CD4-positive, alpha-beta T cell treated with Interleukin-15 for 1 hour (primary cell): ENCODE results near the gene ANKRD22.
A peak's percentile ranks its signal among the peaks of the same experiment; 100 is the strongest.

Experiments
- DNase-seq: peaks from one replicate; pipeline ENCODE4 v3.0.0-alpha.2; 2020

The ANKRD22 gene

DNA sequence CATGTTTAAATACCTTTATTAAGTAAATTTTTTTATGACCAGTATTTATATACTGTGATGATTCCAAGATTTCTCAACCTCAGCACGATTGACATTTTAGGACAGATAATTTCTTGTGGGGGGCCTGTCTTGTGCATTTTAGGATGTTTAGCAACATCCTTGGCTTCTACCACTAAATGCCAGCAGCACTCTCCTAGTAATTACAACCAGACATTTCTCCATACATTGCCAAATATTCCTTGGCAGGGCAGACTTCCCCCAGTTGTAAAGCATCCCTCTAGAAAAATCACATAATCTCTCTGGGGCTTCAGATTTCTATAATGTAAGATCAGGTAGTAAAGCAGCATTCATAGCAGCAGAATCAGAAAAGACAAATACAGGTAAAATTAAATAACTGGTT lies 56.9 kb downstream of the ANKRD22 start:
- DNase-seq = no peak

DNA sequence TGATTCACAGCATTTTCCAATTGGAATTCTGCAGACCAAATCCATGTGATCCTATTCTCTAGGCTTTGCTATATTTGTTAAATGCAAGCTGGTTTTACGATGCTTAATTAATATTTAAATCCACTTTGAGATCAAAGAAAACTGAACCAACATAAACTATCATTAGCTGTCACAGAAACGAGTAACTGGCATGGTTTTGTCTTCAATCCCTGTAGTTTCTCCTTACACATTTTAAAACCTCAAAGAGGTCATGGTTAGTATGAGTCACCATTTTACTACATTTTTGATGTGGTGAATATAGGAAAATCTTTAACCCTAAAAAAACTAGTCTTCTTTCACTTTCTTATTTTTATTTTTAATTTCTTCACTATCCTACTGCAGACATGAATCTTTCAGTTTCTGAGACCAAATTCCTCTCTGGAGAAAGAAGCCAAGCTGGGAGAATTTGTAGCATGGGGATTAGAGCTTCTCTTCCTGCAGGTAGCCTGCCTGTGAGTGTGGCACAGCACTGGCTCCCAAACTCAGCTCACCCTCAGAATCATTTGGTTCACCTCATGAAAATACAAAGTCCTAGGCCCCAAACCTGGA lies 57.8 kb downstream of the ANKRD22 start:
- no peak for DNase-seq

DNA sequence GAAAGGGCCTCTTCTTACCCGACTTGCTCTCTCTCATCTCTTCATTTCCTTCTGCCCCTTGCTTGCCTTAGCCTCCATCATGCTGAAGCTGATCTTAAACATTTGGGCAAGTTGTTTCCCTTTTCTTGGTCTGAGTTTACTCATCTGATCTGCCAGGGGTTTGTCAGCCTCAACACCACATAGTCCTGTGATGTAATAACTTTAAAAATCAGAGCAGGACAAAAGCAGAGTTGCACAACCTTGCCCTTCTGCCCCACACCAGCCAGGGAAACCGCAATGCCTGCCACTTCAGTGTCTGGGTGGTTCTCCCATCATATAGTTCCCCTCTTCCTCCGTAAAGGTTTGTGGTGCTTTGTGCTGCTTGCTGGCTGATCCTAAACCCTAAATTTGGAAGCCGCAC lies 59.0 kb downstream of the ANKRD22 start:
- DNase-seq = peak; percentile 71

DNA sequence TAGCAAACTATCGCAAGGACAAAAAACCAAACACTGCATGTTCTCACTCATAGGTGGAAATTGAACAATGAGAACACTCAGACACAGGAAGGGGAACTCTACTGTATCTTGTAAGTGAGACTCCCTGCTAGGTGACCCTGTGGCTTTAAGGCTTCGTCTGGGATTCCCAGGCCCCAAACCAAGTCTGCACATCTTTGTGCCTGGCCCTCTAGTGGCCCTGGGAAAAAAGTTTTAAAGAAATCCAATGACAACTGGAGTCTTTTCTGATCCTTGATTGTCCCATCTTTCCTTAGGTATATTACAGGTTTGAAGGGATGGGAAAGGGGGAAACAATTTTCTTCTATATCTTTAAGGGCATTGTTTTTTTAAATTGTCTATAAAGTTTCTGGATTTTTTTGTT lies 59.7 kb downstream of the ANKRD22 start:
- DNase-seq = peak; percentile 33

DNA sequence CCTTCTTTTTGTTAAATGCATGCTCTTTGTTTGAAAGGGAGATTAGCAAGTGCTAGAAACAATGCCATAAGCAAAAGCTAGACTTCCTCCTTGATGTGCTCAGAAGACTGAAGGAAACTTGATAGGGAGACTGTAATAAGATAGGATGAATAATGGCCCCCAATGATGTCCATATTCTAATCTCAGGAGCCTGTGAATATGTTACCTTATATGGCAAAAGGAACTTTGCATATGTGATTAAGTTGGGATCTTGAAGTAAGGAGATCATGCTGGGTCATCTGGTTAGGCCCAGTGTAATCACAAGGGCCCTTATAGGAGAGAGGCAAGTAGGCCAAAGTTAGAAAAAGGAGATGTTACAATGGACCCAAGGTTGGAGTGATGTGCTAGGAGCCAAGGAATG lies 62.7 kb downstream of the ANKRD22 start:
- no peak for DNase-seq

DNA sequence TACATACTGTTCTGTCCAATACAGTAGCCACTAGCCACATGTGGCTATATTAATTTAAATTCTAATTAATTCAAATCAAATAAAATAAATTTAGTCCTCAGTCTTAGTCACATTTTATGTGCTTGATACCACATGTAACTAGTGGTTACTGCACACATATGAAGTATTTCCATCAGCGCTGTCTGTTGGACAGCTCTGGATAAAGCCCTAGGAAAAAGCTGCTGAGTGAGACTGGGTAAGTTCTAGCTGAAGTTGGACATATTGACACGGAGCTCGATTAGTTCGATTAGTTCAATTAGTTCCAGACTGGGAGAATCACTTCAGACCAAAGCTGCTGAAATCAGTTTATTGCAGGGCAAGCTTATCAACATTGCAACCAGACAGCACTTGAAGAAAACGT lies 64.2 kb downstream of the ANKRD22 start:
- no peak for DNase-seq

DNA sequence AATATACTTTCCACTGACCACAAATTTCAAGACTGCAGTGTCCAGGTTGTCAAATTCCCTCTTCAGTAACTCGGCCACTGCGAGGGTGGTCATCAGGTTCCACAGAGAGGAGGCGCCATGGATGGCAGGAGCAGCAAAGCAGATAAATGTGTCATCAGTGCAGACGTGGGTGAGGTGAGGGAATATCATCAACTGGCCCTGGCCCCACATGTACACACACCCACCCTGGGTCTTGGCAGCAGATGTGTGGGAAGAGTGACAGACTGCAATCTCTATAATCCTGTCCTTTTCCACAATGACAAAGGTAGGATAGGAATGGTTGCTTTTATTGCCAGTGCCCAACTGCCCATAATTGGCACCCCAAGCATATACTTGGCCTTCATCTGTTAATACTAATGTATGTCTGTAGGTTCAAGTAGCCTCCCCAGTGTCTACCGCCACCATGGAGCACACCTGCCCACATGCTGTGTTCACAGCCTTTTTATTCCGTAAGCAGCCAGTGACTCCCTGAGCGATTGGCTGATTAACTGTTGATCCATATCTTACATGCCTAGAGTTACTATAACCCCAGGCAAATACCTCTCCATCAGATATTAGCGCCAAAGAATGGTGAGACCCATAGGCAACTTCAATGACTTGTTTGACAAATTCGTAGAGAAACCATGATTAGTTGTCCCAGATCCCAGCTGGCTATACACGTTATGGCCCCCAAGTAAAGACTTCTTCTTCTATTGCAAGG lies 65.4 kb downstream of the ANKRD22 start:
- no peak for DNase-seq

DNA sequence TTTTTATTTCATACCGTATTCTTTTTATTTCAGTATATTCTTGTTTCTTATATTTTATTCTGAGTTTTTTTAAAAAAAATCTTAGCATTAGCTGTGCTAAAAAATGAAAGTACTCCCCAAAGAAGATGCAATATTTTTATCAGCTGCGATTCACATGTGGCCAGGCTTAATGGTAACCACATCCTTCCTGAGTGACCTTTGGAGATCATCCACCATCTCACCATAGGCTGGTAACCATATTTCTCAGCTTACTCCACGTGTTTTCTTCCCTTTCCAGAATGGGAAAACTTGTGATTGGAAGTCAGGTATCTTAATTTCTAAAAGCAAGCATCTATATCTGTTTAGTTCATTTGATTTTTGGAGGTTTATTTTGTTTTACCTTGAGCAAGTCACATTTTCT lies 67.9 kb downstream of the ANKRD22 start:
- DNase-seq = no peak

DNA sequence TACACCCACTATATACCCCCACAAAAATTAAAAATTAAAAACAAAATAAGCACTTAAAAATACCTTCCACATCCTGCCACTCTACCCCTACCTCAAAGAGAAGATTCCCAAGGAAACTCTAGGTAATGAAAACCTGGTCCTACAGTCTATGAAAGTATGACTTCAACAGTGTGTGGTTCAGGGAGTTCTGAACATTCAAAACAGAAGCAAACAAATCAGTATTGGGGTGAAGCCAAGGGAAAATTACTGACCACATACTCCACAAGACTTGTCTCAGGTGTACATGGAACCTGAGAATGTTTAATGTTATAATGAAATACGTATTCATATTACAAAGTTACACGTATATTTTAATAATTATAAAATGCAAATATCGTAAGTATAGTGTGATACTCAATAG lies 69.4 kb downstream of the ANKRD22 start:
- DNase-seq = no peak

DNA sequence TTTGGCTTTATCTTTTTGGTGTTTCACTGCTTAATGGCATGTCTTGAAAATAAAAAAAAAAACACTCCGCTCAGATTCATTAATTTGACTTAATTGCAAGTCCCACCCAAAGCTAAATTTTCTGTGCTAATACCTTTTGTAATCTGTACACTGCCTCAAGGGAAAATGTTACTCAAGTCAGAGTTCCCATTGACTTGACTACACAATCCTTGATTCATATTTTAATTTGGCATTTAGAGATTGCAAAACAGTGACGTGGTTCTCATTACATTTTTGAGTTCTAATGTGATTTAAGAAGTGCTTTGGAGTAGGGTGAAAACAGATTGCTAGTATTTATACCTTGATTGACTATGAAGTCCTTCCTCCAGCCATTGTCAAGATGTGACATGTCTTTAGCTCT lies 70.4 kb downstream of the ANKRD22 start:
- no peak for DNase-seq
